ENCODE measurements around the gene FANCD2. TPM values are rescaled to one million over a fixed set of nuclear protein-coding genes. Genes with fewer than 3 reads are reported as not detected.

The FANCD2 gene
- total RNA-seq, 1 experiment from 2014 or later = 35.7 TPM

DNA sequence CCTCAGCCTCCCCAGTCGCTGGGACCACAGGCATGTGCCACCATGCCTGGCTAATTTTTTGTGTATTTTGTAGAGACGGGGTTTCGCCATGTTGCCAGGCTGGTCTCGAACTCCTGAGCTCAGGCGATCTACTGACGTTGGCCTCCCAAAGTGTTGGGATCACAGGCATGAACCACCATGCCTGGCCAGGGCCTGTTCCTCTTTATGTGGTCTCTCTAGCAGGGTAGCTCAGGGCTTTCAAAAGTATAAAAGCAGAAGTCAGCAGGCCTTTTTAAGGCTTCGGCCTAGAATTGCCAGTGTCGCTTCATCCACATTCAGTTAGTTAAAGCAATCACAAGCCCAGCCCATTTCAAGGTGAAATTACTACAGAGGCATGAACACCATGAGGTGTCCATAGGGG lies 123.0 kb downstream of the FANCD2 start:
- Histone ChIP-seq H3K27ac (no peak overlapping the region), H3K27me3 (ENCODE audit: insufficient read depth, low read depth) (no peaks in the 10 kb centered on the region), H3K4me1 (replicated peaks; ENCODE audit: insufficient read depth) (peaks cover 14% of the 10 kb centered on the region), H3K36me3 (ENCODE audit: low read depth) (peaks cover 46% of the 10 kb centered on the region), H3K9me3 (ENCODE audit: insufficient read depth, low read depth) (no peaks in the 10 kb centered on the region), H3K79me2 (ENCODE audit: low read depth) (peaks cover 48% of the 10 kb centered on the region), H4K20me1 (ENCODE audit: insufficient read depth) (peaks cover 58% of the 10 kb centered on the region), H3F3A (ENCODE audit: insufficient read depth, low read depth) (peaks cover 48% of the 10 kb centered on the region), H2AFZ (no peak overlapping the region), H3K4me2 (no peak overlapping the region), H3K9me2 (ENCODE audit: insufficient read depth) (no peaks in the 10 kb centered on the region), H3K4me3 (no peak overlapping the region)
- no peak for DNase-seq
- no peak for TF ChIP-seq EZH2 (IDR thresholded peaks at IDR 0.05; ENCODE audit: low read depth)
- TF ChIP-seq, protein P1, sequence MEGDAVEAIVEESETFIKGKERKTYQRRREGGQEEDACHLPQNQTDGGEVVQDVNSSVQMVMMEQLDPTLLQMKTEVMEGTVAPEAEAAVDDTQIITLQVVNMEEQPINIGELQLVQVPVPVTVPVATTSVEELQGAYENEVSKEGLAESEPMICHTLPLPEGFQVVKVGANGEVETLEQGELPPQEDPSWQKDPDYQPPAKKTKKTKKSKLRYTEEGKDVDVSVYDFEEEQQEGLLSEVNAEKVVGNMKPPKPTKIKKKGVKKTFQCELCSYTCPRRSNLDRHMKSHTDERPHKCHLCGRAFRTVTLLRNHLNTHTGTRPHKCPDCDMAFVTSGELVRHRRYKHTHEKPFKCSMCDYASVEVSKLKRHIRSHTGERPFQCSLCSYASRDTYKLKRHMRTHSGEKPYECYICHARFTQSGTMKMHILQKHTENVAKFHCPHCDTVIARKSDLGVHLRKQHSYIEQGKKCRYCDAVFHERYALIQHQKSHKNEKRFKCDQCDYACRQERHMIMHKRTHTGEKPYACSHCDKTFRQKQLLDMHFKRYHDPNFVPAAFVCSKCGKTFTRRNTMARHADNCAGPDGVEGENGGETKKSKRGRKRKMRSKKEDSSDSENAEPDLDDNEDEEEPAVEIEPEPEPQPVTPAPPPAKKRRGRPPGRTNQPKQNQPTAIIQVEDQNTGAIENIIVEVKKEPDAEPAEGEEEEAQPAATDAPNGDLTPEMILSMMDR (conservative IDR thresholded peaks at IDR 0.05) = no peak
- intact Hi-C loops (cut with micrococcal nuclease; ENCODE audit: unreplicated experiment) = no loop called here
- ChIA-PET POLR2A (ENCODE audit: unreplicated experiment) (no interaction called here), CTCF (no interaction called here)
- no TSS peak for BruUV-seq (replicated peaks)

DNA sequence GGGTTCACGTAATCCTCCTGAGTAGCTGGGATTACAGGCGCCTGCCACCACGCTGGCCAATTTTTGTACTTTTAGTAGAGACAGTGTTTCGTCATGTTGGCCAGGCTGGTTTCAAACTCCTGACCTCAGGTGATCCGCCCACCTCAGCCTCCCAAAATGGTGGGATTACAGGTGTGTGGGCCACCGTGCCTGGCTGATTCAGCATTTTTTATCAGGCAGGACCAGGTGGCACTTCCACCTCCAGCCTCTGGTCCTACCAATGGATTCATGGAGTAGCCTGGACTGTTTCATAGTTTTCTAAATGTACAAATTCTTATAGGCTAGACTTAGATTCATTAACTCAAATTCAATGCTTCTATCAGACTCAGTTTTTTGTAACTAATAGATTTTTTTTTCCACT lies 124.8 kb downstream of the FANCD2 start:
- no peak overlapping the region for H3K4me3 ChIP-seq
- H2AFZ ChIP-seq = no peak overlapping the region
- intact Hi-C loops (cut with micrococcal nuclease; ENCODE audit: unreplicated experiment) = no loop called here
- H3K27ac ChIP-seq = no peak overlapping the region
- no peaks in the 10 kb centered on the region for H3K9me3 ChIP-seq (ENCODE audit: insufficient read depth, low read depth)
- peaks cover 55% of the 10 kb centered on the region for H3F3A ChIP-seq (ENCODE audit: insufficient read depth, low read depth)
- H3K27me3 ChIP-seq (ENCODE audit: insufficient read depth, low read depth) = no peaks in the 10 kb centered on the region
- ChIA-PET CTCF (interaction anchor here (0.6 kb wide), 1 partner anchor 10 kb away, joined by 4 read pairs; the partner anchor contains the start of gene VHL), POLR2A (ENCODE audit: unreplicated experiment) (no interaction called here)
- no peak for DNase-seq
- H3K4me2 ChIP-seq = no peak overlapping the region
- H4K20me1 ChIP-seq (ENCODE audit: insufficient read depth) = peaks cover 48% of the 10 kb centered on the region
- H3K9me2 ChIP-seq (ENCODE audit: insufficient read depth) = no peaks in the 10 kb centered on the region
- H3K36me3 ChIP-seq (ENCODE audit: low read depth) = peaks cover 43% of the 10 kb centered on the region
- peaks cover 31% of the 10 kb centered on the region for H3K79me2 ChIP-seq (ENCODE audit: low read depth)
- no TSS peak for BruUV-seq (replicated peaks)
- TF ChIP-seq, protein P1 (conservative IDR thresholded peaks at IDR 0.05) = no peak
- no peak for TF ChIP-seq EZH2 (IDR thresholded peaks at IDR 0.05; ENCODE audit: low read depth)
- no peaks in the 10 kb centered on the region for H3K4me1 ChIP-seq (replicated peaks; ENCODE audit: insufficient read depth)

Other genes starting within 250 kb of the FANCD2 start
- gene TADA3, start 234.0 kb upstream of the FANCD2 start, total RNA-seq (2021) = 72.4 and 99.1 TPM in 2 replicates
- gene ARPC4, start 233.4 kb upstream of the FANCD2 start, total RNA-seq (2021) = 114 and 127 TPM in 2 replicates
- 21.7 and 35.8 TPM in 2 replicates for gene TTLL3, start 216.2 kb upstream of the FANCD2 start, total RNA-seq (2021)
- gene RPUSD3, start 182.4 kb upstream of the FANCD2 start, total RNA-seq (2021) = 53.2 and 57.7 TPM in 2 replicates
- gene CIDEC, start 146.2 kb upstream of the FANCD2 start, total RNA-seq (2021) = 0.37 TPM in 1 of 2 replicates, not detected in the other
- 46.7 and 52.4 TPM in 2 replicates for gene JAGN1, start 135.8 kb upstream of the FANCD2 start, total RNA-seq (2021)
- 22.7 and 23.8 TPM in 2 replicates for gene IL17RE, start 123.6 kb upstream of the FANCD2 start, total RNA-seq (2021)
- 45.0 and 54.6 TPM in 2 replicates for gene IL17RC, start 109.3 kb upstream of the FANCD2 start, total RNA-seq (2021)
- 30.7 TPM in 2 replicates for gene CRELD1, start 92.6 kb upstream of the FANCD2 start, total RNA-seq (2021)
- gene PRRT3, start 74.0 kb upstream of the FANCD2 start, total RNA-seq (2021) = 0.90 and 0.93 TPM in 2 replicates
- gene EMC3, start 39.6 kb upstream of the FANCD2 start, total RNA-seq (2021) = 36.1 and 57.5 TPM in 2 replicates
- not detected in 2 replicates for gene FANCD2OS, start 81.8 kb downstream of the FANCD2 start, total RNA-seq (2021)
- 73.8 and 109 TPM in 2 replicates for gene BRK1, start 89.2 kb downstream of the FANCD2 start, total RNA-seq (2021)
- gene VHL, start 115.3 kb downstream of the FANCD2 start, total RNA-seq (2021) = 50.2 and 52.4 TPM in 2 replicates
- gene IRAK2, start 138.5 kb downstream of the FANCD2 start, total RNA-seq (2021) = 2.6 and 2.7 TPM in 2 replicates
- gene TATDN2, start 222.0 kb downstream of the FANCD2 start, total RNA-seq (2021) = 27.3 and 34.0 TPM in 2 replicates